ENCODE data around the gene TMEM184B.

TMEM184B gene

GRCh38 chr22:38212442-38212841 lies 60.4 kb downstream of the TMEM184B start:
- Mint-ChIP-seq H3K36me3 (peaks cover 11% of the 10 kb centered on the region), H3K27me3 (peaks cover 15% of the 10 kb centered on the region), H3K27ac (no peak overlapping the region), H3K4me1 (peaks cover 27% of the 10 kb centered on the region), H3K9me3 (no peaks in the 10 kb centered on the region), H3K4me3 (no peak overlapping the region)
- CTCF ChIA-PET, result interaction anchor here (3.1 kb wide), 1 partner anchor 99 kb away, joined by 10 read pairs; no protein-coding TSS in a partner anchor
- no peak for DNase-seq

GRCh38 chr22:38211556-38211955 lies 61.3 kb downstream of the TMEM184B start:
- no peak for DNase-seq
- H3K27ac Mint-ChIP-seq, result no peak overlapping the region
- peaks cover 15% of the 10 kb centered on the region for H3K27me3 Mint-ChIP-seq
- H3K9me3 Mint-ChIP-seq, result no peaks in the 10 kb centered on the region
- H3K36me3 Mint-ChIP-seq, result peaks cover 11% of the 10 kb centered on the region
- H3K4me3 Mint-ChIP-seq, result no peak overlapping the region
- CTCF ChIA-PET, result interaction anchor here (1.1 to 3.1 kb wide), 2 partner anchors 19 to 98 kb away, joined by 3 to 10 read pairs; no protein-coding TSS in a partner anchor
- H3K4me1 Mint-ChIP-seq, result peaks cover 27% of the 10 kb centered on the region

GRCh38 chr22:38208551-38208968 lies 64.2 kb downstream of the TMEM184B start:
- no peak overlapping the region for H3K27ac Mint-ChIP-seq
- CTCF ChIA-PET, result interaction anchor here (0.7 kb wide), 1 partner anchor 11 kb away, joined by 3 read pairs; no protein-coding TSS in a partner anchor
- peaks cover 33% of the 10 kb centered on the region for H3K4me1 Mint-ChIP-seq
- peaks cover 5% of the 10 kb centered on the region for H3K27me3 Mint-ChIP-seq
- no peak for DNase-seq
- H3K36me3 Mint-ChIP-seq, result peaks cover 6% of the 10 kb centered on the region
- no peak overlapping the region for H3K4me3 Mint-ChIP-seq
- no peaks in the 10 kb centered on the region for H3K9me3 Mint-ChIP-seq

- Mint-ChIP-seq H3K9me3 (no peaks in the 10 kb centered on the region), H3K4me1 (peaks cover 35% of the 10 kb centered on the region), H3K27me3 (peaks cover 4% of the 10 kb centered on the region), H3K27ac (no peak overlapping the region), H3K36me3 (peaks cover 2% of the 10 kb centered on the region), H3K4me3 (no peak overlapping the region)
- CTCF ChIA-PET, result interaction anchor here (0.7 kb wide), 1 partner anchor 11 kb away, joined by 3 read pairs; no protein-coding TSS in a partner anchor
- DNase-seq, result no peak
Measured at GRCh38 chr22:38207898-38208432, 64.8 kb downstream of the TMEM184B start.

- CTCF ChIA-PET, result no interaction called here
- Mint-ChIP-seq H3K27ac (no peak overlapping the region), H3K36me3 (no peaks in the 10 kb centered on the region), H3K4me1 (peaks cover 40% of the 10 kb centered on the region), H3K27me3 (peaks cover 4% of the 10 kb centered on the region), H3K4me3 (no peak overlapping the region), H3K9me3 (no peaks in the 10 kb centered on the region)
- DNase-seq, result no peak
Measured at GRCh38 chr22:38205261-38206128, 67.3 kb downstream of the TMEM184B start.

- DNase-seq, result no peak
- H3K4me3 Mint-ChIP-seq, result no peak overlapping the region
- no peaks in the 10 kb centered on the region for H3K36me3 Mint-ChIP-seq
- H3K27me3 Mint-ChIP-seq, result peaks cover 4% of the 10 kb centered on the region
- H3K4me1 Mint-ChIP-seq, result peaks cover 42% of the 10 kb centered on the region
- H3K9me3 Mint-ChIP-seq, result no peaks in the 10 kb centered on the region
- CTCF ChIA-PET, result interaction anchor here (1.6 kb wide), 1 partner anchor 153 kb away, joined by 4 read pairs; no protein-coding TSS in a partner anchor
- H3K27ac Mint-ChIP-seq, result no peak overlapping the region
Measured at GRCh38 chr22:38204784-38205183, 68.0 kb downstream of the TMEM184B start.

- Mint-ChIP-seq H3K36me3 (no peaks in the 10 kb centered on the region), H3K27me3 (peaks cover 7% of the 10 kb centered on the region), H3K9me3 (no peaks in the 10 kb centered on the region), H3K4me3 (peak overlapping the region; percentile 81), H3K4me1 (peaks cover 46% of the 10 kb centered on the region), H3K27ac (no peak overlapping the region)
- CTCF ChIA-PET, result interaction anchor here (0.8 to 1.7 kb wide), 5 partner anchors 11 to 152 kb away, joined by 3 to 5 read pairs (median 4); no protein-coding TSS in a partner anchor
- no peak for DNase-seq
Measured at GRCh38 chr22:38203855-38204514, 68.8 kb downstream of the TMEM184B start.

- Mint-ChIP-seq H3K4me3 (peak overlapping the region; percentile 81), H3K9me3 (no peaks in the 10 kb centered on the region), H3K27ac (peak overlapping the region; percentile 85), H3K36me3 (no peaks in the 10 kb centered on the region), H3K4me1 (peaks cover 45% of the 10 kb centered on the region), H3K27me3 (peaks cover 7% of the 10 kb centered on the region)
- peak; percentile 72 for DNase-seq
- CTCF ChIA-PET, result interaction anchor here (0.8 to 1.7 kb wide), 5 partner anchors 11 to 151 kb away, joined by 3 to 5 read pairs (median 4); no protein-coding TSS in a partner anchor
Measured at GRCh38 chr22:38203090-38203810, 69.6 kb downstream of the TMEM184B start.

GRCh38 chr22:38202437-38203089 lies 70.2 kb downstream of the TMEM184B start:
- CTCF ChIA-PET, result interaction anchor here (1.1 to 1.7 kb wide), 3 partner anchors 10 to 27 kb away, joined by 3 to 8 read pairs (median 5); no protein-coding TSS in a partner anchor
- H3K36me3 Mint-ChIP-seq, result no peaks in the 10 kb centered on the region
- H3K4me1 Mint-ChIP-seq, result peaks cover 45% of the 10 kb centered on the region
- peak overlapping the region; percentile 81 for H3K4me3 Mint-ChIP-seq
- peak overlapping the region; percentile 85 for H3K27ac Mint-ChIP-seq
- H3K9me3 Mint-ChIP-seq, result no peaks in the 10 kb centered on the region
- DNase-seq, result peak; percentile 75
- H3K27me3 Mint-ChIP-seq, result peaks cover 7% of the 10 kb centered on the region

- Mint-ChIP-seq H3K27me3 (peaks cover 7% of the 10 kb centered on the region), H3K4me3 (peak within 1 kb of the TSS; percentile 81), H3K9me3 (no peaks in the 10 kb centered on the region), H3K4me1 (peaks cover 45% of the 10 kb centered on the region), H3K27ac (peak within 1 kb of the TSS; percentile 96), H3K36me3 (no peaks in the 10 kb centered on the region)
- peak; percentile 95 for DNase-seq
- CTCF ChIA-PET, result interaction anchor here (0.6 to 1.9 kb wide), 6 partner anchors 9 to 150 kb away, joined by 3 to 8 read pairs (median 4); partner anchors contain the start of gene PLA2G6
Measured at GRCh38 chr22:38201711-38202436, 70.9 kb downstream of the TMEM184B start, which contains the start of gene MAFF. Gene MAFF, plus strand, starts transcription at chr22:38201994. Its CDS starts 11,860 bp downstream, at chr22:38213854.

- Mint-ChIP-seq H3K4me1 (peaks cover 45% of the 10 kb centered on the region), H3K36me3 (no peaks in the 10 kb centered on the region), H3K9me3 (no peaks in the 10 kb centered on the region), H3K4me3 (peak overlapping the region; percentile 72), H3K27ac (peak overlapping the region; percentile 96), H3K27me3 (peaks cover 7% of the 10 kb centered on the region)
- DNase-seq, result no peak
- CTCF ChIA-PET, result interaction anchor here (0.9 to 1.9 kb wide), 5 partner anchors 9 to 150 kb away, joined by 3 to 8 read pairs (median 4); no protein-coding TSS in a partner anchor
Measured at GRCh38 chr22:38201371-38201710, 71.5 kb downstream of the TMEM184B start.

GRCh38 chr22:38199826-38200559 lies 72.8 kb downstream of the TMEM184B start:
- no peak for DNase-seq
- H3K9me3 Mint-ChIP-seq, result no peaks in the 10 kb centered on the region
- no peaks in the 10 kb centered on the region for H3K36me3 Mint-ChIP-seq
- peak overlapping the region; percentile 96 for H3K27ac Mint-ChIP-seq
- CTCF ChIA-PET, result interaction anchor here (1.9 kb wide), 1 partner anchor 16 kb away, joined by 4 read pairs; no protein-coding TSS in a partner anchor
- peaks cover 12% of the 10 kb centered on the region for H3K27me3 Mint-ChIP-seq
- H3K4me3 Mint-ChIP-seq, result no peak overlapping the region
- H3K4me1 Mint-ChIP-seq, result peaks cover 46% of the 10 kb centered on the region
